ENCODE measurements around the gene DCTN3.

The DCTN3 gene

DNA sequence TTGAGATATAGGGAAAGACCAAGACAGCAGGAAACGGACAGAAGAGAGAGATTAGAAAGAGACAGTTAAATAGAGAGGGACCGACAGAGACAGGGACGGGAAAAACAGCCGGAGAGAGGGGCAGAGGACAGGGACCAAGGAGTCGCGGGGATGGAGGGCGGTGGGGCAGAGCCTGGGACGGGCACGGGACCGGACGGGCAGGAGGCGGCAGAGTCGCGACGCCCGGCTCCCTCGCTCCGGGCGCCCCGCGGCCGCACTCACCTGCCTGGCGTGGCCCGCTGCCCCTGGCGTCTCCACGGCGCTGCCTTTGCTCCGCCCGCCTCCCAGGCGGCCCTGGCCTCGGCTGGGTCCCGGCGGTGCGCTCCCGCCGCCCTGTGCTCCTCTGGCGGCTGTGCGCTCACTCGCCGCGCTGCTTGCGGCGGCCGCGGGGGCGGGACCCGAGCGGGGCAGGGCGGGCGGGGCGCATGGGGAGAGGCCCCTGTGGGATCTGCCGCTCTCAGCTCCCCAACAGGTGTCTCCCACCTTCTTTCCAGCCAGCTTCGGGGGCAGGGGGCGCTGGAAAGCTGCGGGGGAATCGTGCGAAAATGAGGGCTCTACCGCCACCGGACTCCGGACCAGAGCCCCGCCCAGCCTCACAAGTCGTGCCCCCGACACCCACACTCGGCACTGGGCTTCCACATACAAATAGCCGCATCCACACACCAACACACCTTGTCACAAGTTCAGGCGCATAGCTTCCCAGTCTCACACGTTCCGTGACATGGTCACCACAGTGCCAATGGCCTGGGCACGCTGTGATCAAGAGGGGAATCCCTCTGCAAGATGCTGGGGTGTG, 8.6 kb upstream of the DCTN3 start, which contains the start of gene ARID3C:
TSS of gene ARID3C (minus strand) at position 411 of the 835 bp plus-strand sequence. CDS start 1,052 bp downstream, outside the sequence.
- Histone ChIP-seq H3K27me3 (ENCODE audit: control insufficient read depth, insufficient read depth, low read length) (peaks cover 75% of the 10 kb centered on the region), H3K36me3 (ENCODE audit: control insufficient read depth, insufficient read depth, low read length) (no peaks in the 10 kb centered on the region), H3K9me3 (ENCODE audit: control insufficient read depth, low read length) (no peaks in the 10 kb centered on the region), H3K9ac (ENCODE audit: low read length) (no peak within 1 kb of the TSS), H3K4me1 (ENCODE audit: control insufficient read depth, insufficient read depth, low read length) (peaks cover 22% of the 10 kb centered on the region), H3K4me3 (ENCODE audit: low read length) (no peak within 1 kb of the TSS)

GRCh38 chr9:34627716-34628655, 7.7 kb upstream of the DCTN3 start:
- Histone ChIP-seq H3K9me3 (ENCODE audit: control insufficient read depth, low read length) (no peaks in the 10 kb centered on the region), H3K4me3 (ENCODE audit: low read length) (no peak overlapping the region), H3K9ac (ENCODE audit: low read length) (no peak overlapping the region), H3K36me3 (ENCODE audit: control insufficient read depth, insufficient read depth, low read length) (no peaks in the 10 kb centered on the region), H3K27me3 (ENCODE audit: control insufficient read depth, insufficient read depth, low read length) (peaks cover 84% of the 10 kb centered on the region), H3K4me1 (ENCODE audit: control insufficient read depth, insufficient read depth, low read length) (peaks cover 22% of the 10 kb centered on the region)

DNA sequence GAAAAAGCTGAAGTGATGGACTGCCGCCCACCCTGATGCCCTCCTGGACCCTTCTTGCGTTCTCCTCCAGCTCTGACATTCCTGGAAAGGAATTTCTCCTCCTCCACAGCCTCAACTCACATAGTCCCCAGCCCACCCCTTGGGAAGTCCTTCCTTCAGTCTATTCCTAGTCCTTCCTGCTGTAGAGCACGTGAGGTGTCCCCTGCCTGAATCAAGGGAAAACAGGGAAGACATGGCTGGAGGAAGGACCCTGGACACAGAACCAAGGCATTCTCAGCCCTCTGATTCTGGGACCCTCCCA, 4.8 kb upstream of the DCTN3 start:
- Histone ChIP-seq H3K27me3 (ENCODE audit: control insufficient read depth, insufficient read depth, low read length) (peaks cover 86% of the 10 kb centered on the region), H3K4me1 (ENCODE audit: control insufficient read depth, insufficient read depth, low read length) (peaks cover 18% of the 10 kb centered on the region), H3K9me3 (ENCODE audit: control insufficient read depth, low read length) (no peaks in the 10 kb centered on the region), H3K9ac (ENCODE audit: low read length) (no peak overlapping the region), H3K4me3 (ENCODE audit: low read length) (no peak overlapping the region), H3K36me3 (ENCODE audit: control insufficient read depth, insufficient read depth, low read length) (no peaks in the 10 kb centered on the region)

- H3K9me3 ChIP-seq (ENCODE audit: control insufficient read depth, low read length), result no peaks in the 10 kb centered on the region
- peaks cover 81% of the 10 kb centered on the region for H3K27me3 ChIP-seq (ENCODE audit: control insufficient read depth, insufficient read depth, low read length)
- H3K4me3 ChIP-seq (ENCODE audit: low read length), result no peak overlapping the region
- H3K9ac ChIP-seq (ENCODE audit: low read length), result no peak overlapping the region
- H3K36me3 ChIP-seq (ENCODE audit: control insufficient read depth, insufficient read depth, low read length), result no peaks in the 10 kb centered on the region
- H3K4me1 ChIP-seq (ENCODE audit: control insufficient read depth, insufficient read depth, low read length), result peaks cover 19% of the 10 kb centered on the region
These were observed 4.3 kb upstream of the DCTN3 start for GRCh38 chr9:34624475-34625185.

- Histone ChIP-seq H3K36me3 (ENCODE audit: control insufficient read depth, insufficient read depth, low read length) (no peaks in the 10 kb centered on the region), H3K9ac (ENCODE audit: low read length) (no peak overlapping the region), H3K9me3 (ENCODE audit: control insufficient read depth, low read length) (no peaks in the 10 kb centered on the region), H3K4me3 (ENCODE audit: low read length) (no peak overlapping the region), H3K27me3 (ENCODE audit: control insufficient read depth, insufficient read depth, low read length) (peaks cover 72% of the 10 kb centered on the region), H3K4me1 (ENCODE audit: control insufficient read depth, insufficient read depth, low read length) (peaks cover 22% of the 10 kb centered on the region)
These were observed 3.3 kb upstream of the DCTN3 start for GRCh38 chr9:34623374-34624235.

GRCh38 chr9:34615132-34615531, 5.2 kb downstream of the DCTN3 start:
- H3K4me1 ChIP-seq (ENCODE audit: control insufficient read depth, insufficient read depth, low read length), result peaks cover 26% of the 10 kb centered on the region
- no peak overlapping the region for H3K9ac ChIP-seq (ENCODE audit: low read length)
- H3K9me3 ChIP-seq (ENCODE audit: control insufficient read depth, low read length), result no peaks in the 10 kb centered on the region
- no peaks in the 10 kb centered on the region for H3K36me3 ChIP-seq (ENCODE audit: control insufficient read depth, insufficient read depth, low read length)
- no peak overlapping the region for H3K4me3 ChIP-seq (ENCODE audit: low read length)
- no peaks in the 10 kb centered on the region for H3K27me3 ChIP-seq (ENCODE audit: control insufficient read depth, insufficient read depth, low read length)

DNA sequence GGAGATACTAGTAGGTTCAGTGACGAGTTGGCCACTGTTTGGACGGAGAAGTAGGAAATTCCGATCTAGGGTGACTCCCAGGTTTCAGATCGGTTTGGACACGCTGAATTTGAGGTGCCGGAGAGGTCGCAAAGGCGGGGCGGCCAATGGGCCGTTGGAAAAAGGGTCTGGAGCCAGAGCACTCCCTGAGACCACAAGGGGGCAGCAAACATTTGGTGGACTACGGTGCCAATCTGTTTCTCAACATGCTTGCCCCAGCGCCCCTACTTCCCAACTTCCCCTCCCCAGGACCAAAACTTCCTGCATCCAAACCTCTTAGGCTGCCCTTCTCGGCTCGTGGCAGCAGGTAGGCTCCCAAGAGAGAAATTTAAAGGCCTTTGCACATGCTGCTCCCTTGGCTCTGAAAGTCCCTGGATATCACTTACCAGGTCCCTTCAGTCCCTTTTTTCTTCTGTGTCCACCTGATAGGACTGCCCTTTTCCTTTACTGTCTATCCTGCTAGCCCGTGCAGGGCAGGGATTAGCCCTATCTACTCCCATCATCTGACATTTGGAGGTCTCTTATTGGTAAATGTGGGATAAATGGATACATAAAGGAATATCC, 7.4 kb downstream of the DCTN3 start:
- peak overlapping the region; percentile 48 for H3K4me3 ChIP-seq (ENCODE audit: low read length)
- no peaks in the 10 kb centered on the region for H3K27me3 ChIP-seq (ENCODE audit: control insufficient read depth, insufficient read depth, low read length)
- peaks cover 17% of the 10 kb centered on the region for H3K4me1 ChIP-seq (ENCODE audit: control insufficient read depth, insufficient read depth, low read length)
- peak overlapping the region; percentile 90 for H3K9ac ChIP-seq (ENCODE audit: low read length)
- no peaks in the 10 kb centered on the region for H3K9me3 ChIP-seq (ENCODE audit: control insufficient read depth, low read length)
- H3K36me3 ChIP-seq (ENCODE audit: control insufficient read depth, insufficient read depth, low read length), result no peaks in the 10 kb centered on the region

GRCh38 chr9:34611811-34612787, 8.2 kb downstream of the DCTN3 start, which contains the start of gene RPP25L:
TSS of gene RPP25L (minus strand) at chr9:34612097. CDS start at chr9:34611296, 801 bp downstream.
- no peaks in the 10 kb centered on the region for H3K36me3 ChIP-seq (ENCODE audit: control insufficient read depth, insufficient read depth, low read length)
- H3K9me3 ChIP-seq (ENCODE audit: control insufficient read depth, low read length), result no peaks in the 10 kb centered on the region
- no peaks in the 10 kb centered on the region for H3K27me3 ChIP-seq (ENCODE audit: control insufficient read depth, insufficient read depth, low read length)

DNA sequence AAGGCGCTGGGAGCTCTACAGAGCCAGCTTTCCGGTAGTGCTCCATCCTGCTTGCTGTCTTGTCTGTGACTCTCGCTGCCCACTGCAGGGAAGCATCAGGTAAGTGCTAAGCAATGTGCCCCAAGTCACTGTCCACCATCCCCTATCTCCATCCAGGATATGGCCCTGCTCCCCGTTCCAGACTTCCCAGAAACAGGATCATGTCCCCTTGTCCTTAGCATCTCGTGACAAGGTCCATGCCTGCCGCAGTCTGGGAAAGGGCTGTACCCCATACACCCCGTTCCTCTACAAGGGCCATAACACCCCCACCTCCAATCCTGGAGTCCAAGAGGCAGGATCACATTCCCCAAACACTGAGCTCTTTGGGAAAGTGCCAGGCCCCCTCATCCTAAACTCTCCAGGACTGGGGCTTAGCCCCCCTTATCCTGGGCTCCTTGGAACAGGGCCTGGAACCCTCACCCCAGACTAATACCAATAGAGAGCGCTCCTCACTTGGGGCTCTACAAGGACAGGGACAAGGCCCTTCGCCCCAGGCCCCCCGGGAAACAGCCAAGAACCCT, 9.0 kb downstream of the DCTN3 start:
- no peaks in the 10 kb centered on the region for H3K27me3 ChIP-seq (ENCODE audit: control insufficient read depth, insufficient read depth, low read length)
- H3K9me3 ChIP-seq (ENCODE audit: control insufficient read depth, low read length), result no peaks in the 10 kb centered on the region
- peaks cover 17% of the 10 kb centered on the region for H3K4me1 ChIP-seq (ENCODE audit: control insufficient read depth, insufficient read depth, low read length)
- H3K9ac ChIP-seq (ENCODE audit: low read length), result peak overlapping the region; percentile 90
- H3K4me3 ChIP-seq (ENCODE audit: low read length), result peak overlapping the region; percentile 48
- H3K36me3 ChIP-seq (ENCODE audit: control insufficient read depth, insufficient read depth, low read length), result no peaks in the 10 kb centered on the region

More at GRCh38 chr9:34611811-34612787, 8.2 kb downstream of the DCTN3 start, which contains the start of gene RPP25L:
- peak within 1 kb of the TSS; percentile 48 for H3K4me3 ChIP-seq (ENCODE audit: low read length)
- peaks cover 17% of the 10 kb centered on the region for H3K4me1 ChIP-seq (ENCODE audit: control insufficient read depth, insufficient read depth, low read length)
- peak within 1 kb of the TSS; percentile 90 for H3K9ac ChIP-seq (ENCODE audit: low read length)

Data from mucosa of stomach (tissue), 1 donor.